ENCODE data around the gene KNSTRN.

GRCh38 chr15:40377606-40378005 is 4.9 kb upstream of the KNSTRN start:
- TF ChIP-seq POLR2A (IDR thresholded peaks at IDR 0.05; ENCODE audit: low read length) (no peak), GATA1 (IDR thresholded peaks at IDR 0.05; ENCODE audit: low read depth, low read length) (no peak)
